PC-9 (cell line): Measurements from ENCODE around the gene ATF7IP.

Experiments used
- CTCF ChIP-seq: fragments of 200-600 bp; sonication (generic); conservative IDR thresholded peaks from 2 replicates; pipeline ENCODE4 v1.6.1; 2017; ENCODE audit warnings: mixed run types, antibody characterized with exemption, mild to moderate bottlenecking, moderate library complexity
- EZH2 ChIP-seq: fragments of 200-600 bp; sonication (generic); IDR thresholded peaks from 2 replicates; pipeline ENCODE4 v1.8.0; 2017; ENCODE audit warnings: antibody characterized with exemption, low read depth

- no peak for TF ChIP-seq CTCF
- no peak for TF ChIP-seq EZH2
Observed at GRCh38 chr12:14452865-14453264, 87.4 kb downstream of the ATF7IP start.
